Mucosa of descending colon (tissue), 3 donors: ENCODE data around the gene PRKCE. TPM values are rescaled to one million over a fixed set of nuclear protein-coding genes. Genes with fewer than 3 reads are reported as not detected.

Experiments
- ATAC-seq: fragments of 200-7000 bp; cut with Tn5 transposase; one replicate; pipeline ENCODE4 v1.9.1; 2020; ENCODE audit warnings: mild to moderate bottlenecking, moderate library complexity
- DNase-seq, 3 donors: peaks; one replicate each; pipeline ENCODE4 v3.0.0-alpha.2; 2020
- H3K36me3 ChIP-seq: fragments of 200-600 bp; one replicate; pipeline ENCODE4 v1.8.0; 2021; ENCODE audit warnings: low read depth, mild to moderate bottlenecking
- H3K4me1 ChIP-seq: fragments of 200-600 bp; one replicate; pipeline ENCODE4 v1.8.0; 2021; ENCODE audit warnings: low read depth, mild to moderate bottlenecking
- H3K4me3 ChIP-seq: fragments of 200-600 bp; one replicate; pipeline ENCODE4 v1.8.0; 2021; ENCODE audit warnings: mild to moderate bottlenecking
- H3K9me3 ChIP-seq: fragments of 200-600 bp; one replicate; pipeline ENCODE4 v1.8.0; 2021; ENCODE audit warnings: mild to moderate bottlenecking
- intact Hi-C, 2 donors: fragments of 100-400 bp; cut with DNase I in 1 of 2; cut with micrococcal nuclease in 1 of 2; formaldehyde crosslinking; loops; one replicate each; pipeline versions ENCODE4 v1.11.0 to v1.11.1; 2022; cut with DNase I, micrococcal nuclease
- total RNA-seq, 3 donors: library from RNA; stranded (reverse); fragmentation: NEBNext Ultra II Directional in 2 of 3; extraction: Animal tissue kit (Norgen Biotek cat#: 25700) in 2 of 3; gene quantifications; one replicate each; pipeline versions ENCODE4 v1.2.1 to v1.2.4, GENCODE V29; 2021 to 2023
- TF ChIP-seq, protein P1 (sequence below): fragments of 200-600 bp; IDR thresholded peaks from one replicate; pipeline ENCODE4 v1.8.0; 2022; ENCODE audit warnings: antibody characterized with exemption, mild to moderate bottlenecking
- donor health status: DM: no; HTN: no; CAD: no; lungs with moderate emphysema.
- donor health status: DM: no; HTN: no; CAD: no.
- donor health status: DM: no; HTN: yes; CAD: no.

Gene PRKCE
- total RNA-seq, 3 donors from 2014 or later, result 24.5 to 52.0 (median 32.7) TPM

DNA sequence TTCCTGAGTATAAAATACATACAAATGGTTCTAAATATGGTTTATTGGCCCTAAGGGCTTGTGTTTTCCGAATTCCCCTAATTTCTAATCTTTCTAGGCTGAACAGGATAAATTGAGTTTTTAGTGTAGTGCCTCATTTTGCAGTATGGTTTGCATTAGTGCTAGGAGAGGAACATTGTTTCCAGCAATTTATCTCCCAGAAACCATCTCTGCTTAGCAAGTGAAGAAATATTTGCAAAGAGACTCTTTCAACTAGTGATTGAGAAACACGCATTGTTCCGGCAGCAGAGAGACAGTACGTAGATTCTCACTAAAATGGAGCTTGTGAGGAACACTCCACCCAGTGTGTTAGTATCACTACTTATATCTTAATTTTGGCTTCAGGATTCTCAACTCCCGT lies 468.0 kb downstream of the PRKCE start:
- intact Hi-C loops, result no loop called here
- H3K9me3 ChIP-seq, result no peaks in the 10 kb centered on the region
- H3K4me3 ChIP-seq, result no peak overlapping the region
- ATAC-seq, result no peak
- H3K36me3 ChIP-seq, result no peaks in the 10 kb centered on the region
- DNase-seq, result no peak
- H3K4me1 ChIP-seq, result peaks cover 45% of the 10 kb centered on the region
- TF ChIP-seq, protein P1, sequence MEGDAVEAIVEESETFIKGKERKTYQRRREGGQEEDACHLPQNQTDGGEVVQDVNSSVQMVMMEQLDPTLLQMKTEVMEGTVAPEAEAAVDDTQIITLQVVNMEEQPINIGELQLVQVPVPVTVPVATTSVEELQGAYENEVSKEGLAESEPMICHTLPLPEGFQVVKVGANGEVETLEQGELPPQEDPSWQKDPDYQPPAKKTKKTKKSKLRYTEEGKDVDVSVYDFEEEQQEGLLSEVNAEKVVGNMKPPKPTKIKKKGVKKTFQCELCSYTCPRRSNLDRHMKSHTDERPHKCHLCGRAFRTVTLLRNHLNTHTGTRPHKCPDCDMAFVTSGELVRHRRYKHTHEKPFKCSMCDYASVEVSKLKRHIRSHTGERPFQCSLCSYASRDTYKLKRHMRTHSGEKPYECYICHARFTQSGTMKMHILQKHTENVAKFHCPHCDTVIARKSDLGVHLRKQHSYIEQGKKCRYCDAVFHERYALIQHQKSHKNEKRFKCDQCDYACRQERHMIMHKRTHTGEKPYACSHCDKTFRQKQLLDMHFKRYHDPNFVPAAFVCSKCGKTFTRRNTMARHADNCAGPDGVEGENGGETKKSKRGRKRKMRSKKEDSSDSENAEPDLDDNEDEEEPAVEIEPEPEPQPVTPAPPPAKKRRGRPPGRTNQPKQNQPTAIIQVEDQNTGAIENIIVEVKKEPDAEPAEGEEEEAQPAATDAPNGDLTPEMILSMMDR, result no peak

DNA sequence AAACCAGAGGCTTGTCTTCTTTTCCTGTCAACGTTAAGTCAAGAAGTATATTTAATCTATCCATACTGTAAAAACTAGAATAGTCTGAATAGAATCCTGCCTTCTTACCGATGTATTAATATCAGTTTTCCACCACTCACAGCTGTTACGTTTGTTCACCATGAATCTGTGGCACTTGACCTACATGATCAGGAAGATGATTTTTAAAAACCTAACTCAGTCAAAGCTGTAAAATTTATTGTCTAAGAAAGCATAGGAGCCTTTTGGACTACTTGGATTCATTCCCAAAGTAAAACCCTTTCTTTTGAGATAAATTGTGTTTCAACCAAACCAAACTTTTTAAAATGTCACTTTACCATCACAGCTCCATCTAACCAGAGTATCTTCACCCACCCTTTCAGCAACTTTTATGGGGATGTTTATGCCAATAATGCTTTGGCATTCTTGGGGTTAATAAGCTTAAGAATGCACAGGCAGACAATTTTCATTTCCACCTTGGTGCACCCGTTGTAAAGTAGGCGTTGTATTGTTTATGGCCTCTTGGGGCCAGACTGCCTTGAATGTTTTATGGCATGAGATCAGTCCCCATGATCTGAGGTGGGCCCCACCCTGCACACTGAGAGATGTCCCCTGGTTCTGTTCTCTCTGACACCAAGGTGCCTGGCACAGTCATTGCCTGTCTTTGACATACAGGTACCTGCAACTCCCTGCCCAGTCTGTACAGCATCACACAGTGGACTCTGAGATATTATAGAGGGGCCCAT lies 469.5 kb downstream of the PRKCE start:
- TF ChIP-seq, protein P1, result no peak
- peak; percentile 72 to 82 (median 74) for DNase-seq

DNA sequence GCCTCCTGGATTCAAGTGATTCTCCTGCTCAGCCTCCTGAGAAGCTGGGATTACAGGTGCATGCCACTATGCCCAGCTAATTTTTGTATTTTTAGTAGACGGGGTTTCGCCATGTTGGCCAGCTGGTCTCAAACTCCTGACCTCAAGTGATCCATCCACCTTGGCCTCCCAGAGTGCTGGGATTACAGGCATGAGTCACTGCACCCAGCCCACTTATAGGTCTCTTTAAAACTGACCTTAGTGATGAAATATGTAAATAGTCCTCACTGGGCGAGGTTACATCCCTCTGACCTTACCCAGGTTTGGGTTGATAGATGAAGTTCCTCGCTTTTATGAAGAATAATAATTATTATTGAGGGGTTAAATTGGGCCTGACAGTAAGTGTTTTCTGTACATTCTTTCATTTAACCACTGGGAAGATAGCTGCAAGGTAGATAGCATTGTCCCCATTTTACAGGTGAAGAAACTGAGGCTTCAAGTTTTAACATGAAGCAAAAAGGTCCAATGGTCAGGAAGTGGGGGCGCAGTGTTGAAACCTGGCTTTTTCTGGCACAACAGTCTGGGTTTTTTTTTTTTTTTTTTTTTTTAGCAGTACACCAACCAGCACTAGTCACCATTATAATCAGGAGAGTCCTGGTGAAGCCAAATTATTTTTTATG lies 471.0 kb downstream of the PRKCE start:
- TF ChIP-seq, protein P1, result no peak
- H3K36me3 ChIP-seq, result no peaks in the 10 kb centered on the region
- H3K9me3 ChIP-seq, result no peaks in the 10 kb centered on the region
- ATAC-seq (peak; percentile 70), DNase-seq (no peak)
- peaks cover 29% of the 10 kb centered on the region for H3K4me1 ChIP-seq
- intact Hi-C loops, result no loop called here
- H3K4me3 ChIP-seq, result no peak overlapping the region

More for the DNA sequence above, 469.5 kb downstream of the PRKCE start:
- intact Hi-C loops, result no loop called here
- Histone ChIP-seq H3K4me1 (peaks cover 43% of the 10 kb centered on the region), H3K4me3 (no peak overlapping the region), H3K36me3 (no peaks in the 10 kb centered on the region), H3K9me3 (no peaks in the 10 kb centered on the region)
- peak; percentile 94 for ATAC-seq

DNA sequence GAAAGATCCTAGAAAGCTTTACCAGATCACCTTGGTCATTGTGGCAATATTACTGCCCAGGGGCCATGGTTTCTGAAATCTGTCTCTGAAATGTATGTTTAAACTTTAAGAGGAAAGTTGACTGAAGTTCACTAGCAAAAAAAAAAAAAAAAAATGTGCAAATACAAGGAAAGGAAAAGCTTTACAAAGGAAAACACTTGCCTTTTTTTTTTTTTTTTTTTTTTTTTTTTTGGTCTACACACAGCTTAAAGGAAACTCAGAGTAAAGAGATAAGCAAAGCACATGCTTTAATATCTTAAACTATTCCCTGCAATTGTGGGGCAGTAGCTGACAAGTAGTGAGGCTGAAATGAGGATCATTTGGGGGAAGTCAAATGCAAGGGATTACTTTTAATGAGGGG lies 471.5 kb downstream of the PRKCE start:
- Histone ChIP-seq H3K4me3 (no peak overlapping the region), H3K9me3 (no peaks in the 10 kb centered on the region), H3K4me1 (peaks cover 26% of the 10 kb centered on the region), H3K36me3 (no peaks in the 10 kb centered on the region)
- ATAC-seq (no peak), DNase-seq (no peak)
- TF ChIP-seq, protein P1, result no peak
- intact Hi-C loops, result no loop called here

DNA sequence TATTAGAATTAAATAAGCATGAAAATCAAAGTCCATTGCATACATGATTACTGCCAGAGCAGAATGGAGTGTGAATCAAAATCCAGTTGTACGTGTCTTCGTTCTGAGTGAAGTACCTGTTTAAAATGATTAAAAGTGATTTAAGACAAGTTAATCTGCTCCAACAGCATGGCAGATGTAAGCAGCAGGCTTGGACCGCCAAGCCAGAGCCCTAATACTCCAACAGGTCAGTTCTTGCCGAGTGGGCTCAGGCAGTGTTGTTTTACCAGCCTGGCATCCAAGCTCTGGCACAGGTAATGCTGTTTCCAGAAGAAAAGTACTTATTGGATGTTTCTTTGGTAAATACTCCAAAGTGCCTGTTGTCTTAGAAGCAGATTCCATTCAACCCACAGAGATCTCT lies 474.3 kb downstream of the PRKCE start:
- no peaks in the 10 kb centered on the region for H3K36me3 ChIP-seq
- no peaks in the 10 kb centered on the region for H3K9me3 ChIP-seq
- intact Hi-C loops, result loop anchor here in 1 of 2 donors (5.0 kb wide), 1 partner anchor 63 kb away; no protein-coding TSS in a partner anchor
- DNase-seq (no peak), ATAC-seq (no peak)
- H3K4me3 ChIP-seq, result no peak overlapping the region
- peaks cover 14% of the 10 kb centered on the region for H3K4me1 ChIP-seq
- TF ChIP-seq, protein P1, result no peak
